Measurements from ENCODE around the gene GZMH.
"Not testable (repeated sequence)": the region's sequence is repeated elsewhere in the genome, so short reads cannot be mapped to it uniquely, and the experiment has no call there.

The GZMH gene, protein sequence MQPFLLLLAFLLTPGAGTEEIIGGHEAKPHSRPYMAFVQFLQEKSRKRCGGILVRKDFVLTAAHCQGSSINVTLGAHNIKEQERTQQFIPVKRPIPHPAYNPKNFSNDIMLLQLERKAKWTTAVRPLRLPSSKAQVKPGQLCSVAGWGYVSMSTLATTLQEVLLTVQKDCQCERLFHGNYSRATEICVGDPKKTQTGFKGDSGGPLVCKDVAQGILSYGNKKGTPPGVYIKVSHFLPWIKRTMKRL

DNA sequence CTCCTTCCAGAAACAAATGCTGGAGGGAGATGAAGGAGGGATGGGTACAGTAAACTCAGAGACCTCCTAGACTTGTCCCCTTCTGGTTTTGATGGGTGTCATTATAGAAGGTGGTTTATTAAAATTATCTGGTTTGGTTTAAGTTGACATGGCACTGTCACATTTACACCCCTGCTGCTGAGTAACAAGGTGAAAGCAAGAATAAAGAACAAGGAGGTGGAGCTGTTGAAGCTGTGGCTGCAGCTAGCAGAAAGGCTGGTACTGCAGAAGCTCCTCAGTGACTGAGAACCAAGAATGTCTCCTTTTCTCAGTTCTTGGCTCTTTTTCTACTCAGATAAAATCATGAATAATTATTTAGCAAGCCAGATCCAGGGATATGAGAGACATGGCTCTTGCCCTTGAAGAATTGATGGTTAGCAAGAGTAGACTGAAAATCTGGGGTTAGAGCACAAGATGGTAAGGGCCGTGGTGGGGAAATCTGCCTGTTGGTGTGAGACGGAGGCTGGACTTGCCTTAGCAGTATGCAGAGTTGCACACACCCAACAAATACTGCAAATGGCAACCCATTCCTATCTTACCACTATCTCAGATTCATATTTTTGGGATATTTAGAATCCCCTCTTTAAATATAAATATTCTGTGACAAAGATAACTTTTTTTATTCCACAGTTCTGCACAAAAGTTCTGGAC, at the start of gene GZMH:
Gene GZMH (minus strand): TSS at position 31 of the 690 bp plus-strand sequence. CDS start 72 bp downstream, outside the sequence.
- DNase-seq (ENCODE audit: low read depth, low spot score) = no peak

DNA sequence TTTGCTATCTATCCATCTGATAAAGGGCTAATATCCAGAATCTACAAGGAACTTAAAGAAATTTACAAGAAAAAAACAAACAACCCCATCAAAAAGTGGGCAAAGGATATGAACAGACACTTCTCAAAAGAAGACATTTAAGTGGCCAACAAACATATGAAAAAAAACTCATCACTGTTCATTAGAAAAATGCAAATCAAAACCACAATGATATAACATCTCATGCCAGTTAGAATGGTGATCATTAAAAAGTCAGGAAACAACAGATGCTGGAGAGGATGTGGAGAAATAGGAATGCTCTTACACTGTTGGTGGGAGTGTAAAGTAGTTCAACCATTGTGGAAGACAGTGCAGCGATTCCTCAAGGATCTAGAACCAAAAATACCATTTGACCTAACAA, 38.9 kb upstream of the GZMH start:
- not testable (repeated sequence) for DNase-seq (ENCODE audit: low read depth, low spot score)

DNA sequence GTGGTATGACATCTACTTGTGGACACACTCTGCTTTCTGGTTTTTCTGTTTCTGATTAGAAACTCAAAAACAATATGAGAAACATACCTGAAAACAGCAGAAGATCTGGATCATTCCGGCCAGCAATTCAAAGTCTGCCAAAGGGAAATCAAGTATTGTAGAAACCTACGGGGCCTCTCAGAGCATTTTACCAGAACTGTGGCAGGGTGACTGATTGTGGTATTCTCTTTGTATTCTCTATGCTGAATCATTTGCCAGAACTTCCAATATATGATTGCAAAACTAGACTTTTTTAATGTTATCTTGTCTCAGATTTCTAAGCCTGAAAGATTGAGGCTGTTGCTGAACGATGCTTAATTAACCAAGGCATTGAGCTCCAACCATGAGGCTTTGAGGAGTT, 30.4 kb upstream of the GZMH start:
- DNase-seq (ENCODE audit: low read depth, low spot score) = no peak

DNA sequence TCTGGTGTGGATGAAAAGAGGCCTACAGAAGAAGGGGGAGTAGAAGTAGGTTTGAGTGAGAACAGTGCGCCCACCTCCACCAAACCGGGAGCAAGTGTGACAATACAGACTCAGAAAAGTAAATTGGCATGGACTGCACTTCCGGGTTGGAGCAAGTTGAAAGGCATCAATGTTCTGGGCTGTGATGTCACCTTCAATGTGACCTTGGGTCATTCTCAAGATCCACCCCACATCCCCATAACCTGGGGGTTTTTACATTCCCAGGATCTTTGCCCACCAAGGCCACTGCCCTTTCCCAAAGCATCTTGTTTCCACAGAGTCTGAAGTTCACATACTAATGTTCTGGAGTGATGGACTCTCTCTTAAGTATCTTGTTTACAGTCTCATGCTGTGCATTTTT, 29.8 kb upstream of the GZMH start:
- no peak for DNase-seq (ENCODE audit: low read depth, low spot score)

DNA sequence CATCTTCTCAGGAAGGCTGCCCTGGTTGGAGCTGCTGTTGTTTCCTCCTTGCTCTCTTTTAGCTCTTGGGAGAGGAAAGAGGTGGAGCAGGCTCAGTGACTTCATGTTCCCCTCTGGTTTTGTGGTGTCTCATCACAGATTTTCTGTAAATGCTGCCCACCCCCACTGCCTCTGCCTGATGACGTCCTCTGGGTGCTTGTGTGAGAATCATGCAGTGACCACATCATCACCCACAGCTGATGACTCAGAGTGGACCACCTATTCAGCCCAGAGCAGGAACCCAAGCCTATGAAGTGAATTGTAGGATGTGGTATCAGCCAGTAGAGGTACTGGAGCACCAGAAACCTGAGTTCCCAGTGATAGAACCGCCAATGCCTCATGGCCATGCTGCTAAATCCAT, 24.7 kb upstream of the GZMH start, which contains the start of gene GZMB:
Gene GZMB (minus strand): TSS at position 33 of the 400 bp plus-strand sequence. CDS start 30 bp downstream, at position 3.
- DNase-seq (ENCODE audit: low read depth, low spot score) = no peak

DNA sequence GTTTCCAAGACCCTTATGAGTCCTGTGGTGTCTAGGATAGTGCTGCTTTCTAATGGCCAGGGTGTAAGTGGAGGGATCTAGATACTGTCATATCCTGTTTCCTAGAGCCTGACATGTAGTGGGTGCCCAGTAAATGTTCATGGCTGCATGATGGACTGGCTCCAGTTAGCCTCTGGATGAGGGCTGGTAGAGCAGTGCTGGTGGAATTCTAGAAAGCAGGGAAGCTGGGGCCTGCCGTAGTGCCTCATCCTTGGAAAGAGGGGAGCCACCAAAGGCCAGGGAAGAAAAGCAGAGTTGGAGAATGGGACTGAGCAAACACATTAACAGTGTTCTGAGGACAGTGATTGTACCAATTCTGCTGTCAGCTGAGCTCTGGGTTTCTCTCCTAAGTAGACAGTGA, 23.9 kb upstream of the GZMH start:
- no peak for DNase-seq (ENCODE audit: low read depth, low spot score)

DNA sequence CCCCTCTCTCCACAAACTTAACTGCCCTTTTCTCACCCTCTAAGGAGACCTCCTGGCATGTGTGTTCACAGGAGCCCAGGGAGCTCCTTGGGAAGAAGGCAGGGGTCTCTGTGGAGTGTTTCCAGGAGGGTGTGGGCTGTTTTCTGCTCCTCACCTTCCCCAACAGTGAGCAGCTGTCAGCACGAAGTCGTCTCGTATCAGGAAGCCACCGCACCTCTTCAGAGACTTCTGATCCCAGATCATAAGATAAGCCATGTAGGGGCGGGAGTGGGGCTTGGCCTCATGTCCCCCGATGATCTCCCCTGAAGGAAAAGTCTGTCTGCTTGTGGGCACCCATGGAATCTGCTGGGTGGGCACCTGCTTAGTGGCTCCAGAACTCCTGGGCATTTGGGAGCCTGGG, 23.3 kb upstream of the GZMH start:
- DNase-seq (ENCODE audit: low read depth, low spot score) = no peak

DNA sequence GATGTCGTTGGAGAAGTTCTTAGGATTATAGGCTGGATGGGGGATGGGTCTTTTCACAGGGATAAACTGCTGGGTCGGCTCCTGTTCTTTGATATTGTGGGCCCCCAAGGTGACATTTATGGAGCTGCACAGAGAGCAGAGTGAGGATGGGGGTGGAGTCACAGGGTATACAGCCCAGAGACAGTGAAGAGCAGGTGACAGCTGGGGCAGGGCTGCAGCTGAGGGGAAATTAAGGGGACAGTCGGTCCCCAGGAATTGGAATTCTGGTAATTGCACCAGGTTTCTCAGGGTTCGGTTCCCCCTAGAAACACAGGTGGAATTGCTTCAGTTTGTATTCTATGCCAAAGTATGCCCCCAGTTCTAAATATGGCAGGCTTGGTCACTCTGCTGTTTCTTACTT, 22.9 kb upstream of the GZMH start:
- DNase-seq (ENCODE audit: low read depth, low spot score) = no peak

DNA sequence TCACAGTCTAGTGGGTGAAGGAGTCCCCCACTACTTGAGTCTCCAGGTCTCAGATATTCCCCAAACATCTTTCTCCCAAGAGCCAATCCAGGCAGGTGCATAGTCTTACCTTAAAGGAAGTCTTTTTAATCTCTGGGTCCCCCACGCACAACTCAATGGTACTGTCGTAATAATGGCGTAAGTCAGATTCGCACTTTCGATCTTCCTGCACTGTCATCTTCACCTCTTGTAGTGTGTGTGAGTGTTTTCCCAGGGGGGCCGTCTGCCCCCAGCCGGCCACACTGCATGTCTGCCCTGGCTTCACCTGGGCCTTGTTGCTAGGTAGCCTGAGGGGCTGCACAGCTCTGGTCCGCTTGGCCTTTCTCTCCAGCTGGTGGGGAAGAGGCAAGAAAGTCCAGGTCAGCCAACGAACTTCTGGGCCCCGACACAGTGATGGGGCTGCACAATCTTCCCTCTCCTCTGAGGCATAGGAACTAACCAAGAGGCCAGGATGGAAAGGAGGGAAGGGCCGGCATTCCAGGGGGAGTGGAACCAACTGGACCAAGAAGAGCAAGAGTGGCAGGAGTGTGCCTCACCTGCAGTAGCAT, 22.4 kb upstream of the GZMH start:
- DNase-seq (ENCODE audit: low read depth, low spot score) = no peak

DNA sequence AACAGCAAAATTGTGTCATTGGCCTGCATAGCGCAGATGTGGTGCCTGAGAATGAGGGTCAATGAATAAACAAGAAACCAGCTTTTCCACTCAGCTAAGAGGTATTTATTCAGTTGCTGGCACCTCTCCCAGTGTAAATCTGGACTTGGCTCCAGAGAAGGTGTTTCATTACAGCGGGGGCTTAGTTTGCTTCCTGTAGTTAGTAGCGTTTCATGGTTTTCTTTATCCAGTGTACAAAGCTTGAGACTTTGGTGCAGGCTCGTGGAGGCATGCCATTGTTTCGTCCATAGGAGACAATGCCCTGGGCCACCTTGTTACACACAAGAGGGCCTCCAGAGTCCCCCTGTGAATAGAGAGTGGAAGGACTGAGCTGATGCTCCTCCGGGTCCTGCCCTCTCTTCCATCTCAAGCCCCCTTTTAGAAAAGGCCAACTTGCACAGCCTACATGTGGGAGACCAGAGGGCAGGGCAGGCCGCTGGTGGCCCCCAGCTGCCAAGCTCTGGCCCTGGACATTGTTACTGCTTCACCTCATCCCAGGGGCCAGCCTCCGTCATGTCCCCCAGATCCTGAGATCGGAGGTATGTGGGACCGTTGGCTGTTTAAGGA, 21.5 kb upstream of the GZMH start:
- DNase-seq (ENCODE audit: low read depth, low spot score) = no peak

DNA sequence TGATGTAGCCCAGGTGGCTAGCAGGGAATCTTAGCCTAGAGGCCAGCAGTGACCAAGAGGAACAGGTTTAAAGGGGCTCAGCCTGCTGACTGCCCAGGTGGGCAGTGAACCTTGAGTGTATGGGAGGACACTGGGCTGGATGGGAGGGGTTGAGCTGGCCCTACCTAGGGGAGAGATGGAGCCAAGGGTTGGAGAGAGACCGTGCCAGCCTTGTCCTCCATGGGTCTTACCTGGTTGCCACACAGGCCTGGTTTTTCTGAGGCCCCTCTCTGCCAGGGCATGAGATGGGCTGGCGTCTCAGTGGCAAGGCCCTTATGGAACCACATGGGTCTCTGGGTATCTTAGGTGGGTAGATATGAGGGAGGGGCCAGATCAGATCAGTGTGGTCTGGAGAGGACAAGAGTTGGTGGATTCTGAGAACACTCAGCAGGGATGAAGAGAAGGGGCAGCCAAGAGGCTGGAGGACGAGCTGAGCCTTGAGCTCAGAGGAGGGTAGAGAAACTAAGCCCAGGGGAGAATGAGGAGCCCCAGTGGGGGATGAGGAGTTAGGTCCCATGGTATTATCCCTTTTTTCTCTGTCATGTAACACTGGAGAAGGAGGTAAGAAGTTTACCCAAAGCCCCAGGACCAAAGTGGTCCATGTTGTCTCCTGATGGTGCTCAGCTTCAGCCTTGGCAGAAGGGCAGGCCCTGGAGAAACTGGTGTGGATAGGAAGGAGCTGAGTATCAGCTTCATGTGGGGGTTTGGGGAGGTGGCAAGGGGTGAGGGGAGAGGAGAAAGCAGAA, 20.8 kb upstream of the GZMH start:
- no peak for DNase-seq (ENCODE audit: low read depth, low spot score)

DNA sequence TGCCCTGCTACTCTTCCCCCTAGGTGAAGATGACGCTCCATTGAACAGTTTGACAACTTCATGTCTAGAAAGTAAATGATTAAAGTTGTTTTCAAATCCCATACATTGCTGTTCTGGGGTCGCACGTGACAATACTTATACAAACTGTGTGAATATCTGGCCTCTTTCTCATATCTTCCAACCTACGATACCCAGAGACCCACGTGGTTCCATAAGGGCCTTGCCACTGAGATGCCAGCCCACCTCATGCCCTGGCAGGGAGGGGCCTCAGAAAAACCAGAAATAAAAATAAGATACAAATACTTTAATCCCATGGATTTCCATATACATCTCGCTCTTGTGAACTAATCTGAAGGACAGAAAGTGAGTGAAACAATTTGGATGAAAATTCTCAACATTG, 20.0 kb upstream of the GZMH start:
- DNase-seq (ENCODE audit: low read depth, low spot score) = no peak

DNA sequence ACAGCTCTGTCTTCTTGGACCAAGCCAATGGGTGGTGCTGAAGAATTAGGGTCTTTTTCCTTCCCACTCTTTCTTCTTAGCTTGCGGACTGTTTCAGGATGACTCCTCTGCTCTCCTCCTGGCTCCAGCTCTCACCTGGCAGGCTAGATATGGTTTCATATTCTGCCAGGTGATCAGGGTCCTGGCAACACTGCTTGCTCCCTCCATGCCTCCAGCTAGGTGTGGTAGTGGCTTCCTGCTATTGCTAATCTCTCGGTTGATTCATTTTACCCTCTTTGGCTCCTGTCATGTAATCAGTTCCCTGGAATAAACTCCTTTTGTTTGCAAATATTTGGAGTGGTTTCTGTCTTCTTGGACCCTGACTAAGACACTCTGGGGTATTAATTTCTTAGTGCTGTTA, 4.3 kb upstream of the GZMH start:
- DNase-seq (ENCODE audit: low read depth, low spot score) = no peak

DNA sequence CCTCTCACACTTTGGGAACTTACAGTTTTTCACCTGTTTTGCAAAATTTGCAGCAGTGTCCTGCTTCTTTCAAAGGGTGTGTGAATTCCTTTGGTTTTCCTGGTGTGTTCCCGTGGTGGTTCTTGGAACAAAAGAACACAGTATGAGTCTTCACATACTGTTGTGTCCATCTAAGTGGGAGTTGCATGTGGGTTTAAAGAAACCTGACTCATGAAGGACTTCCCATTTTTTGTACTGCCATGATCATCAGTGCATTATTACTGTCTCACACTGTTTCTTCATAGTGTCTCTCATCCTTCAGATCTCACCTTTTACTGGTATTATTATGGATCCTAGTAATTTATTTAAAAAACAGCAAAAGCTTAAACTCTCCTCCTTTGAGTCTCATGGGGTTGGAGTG, 3.8 kb upstream of the GZMH start:
- no peak for DNase-seq (ENCODE audit: low read depth, low spot score)

DNA sequence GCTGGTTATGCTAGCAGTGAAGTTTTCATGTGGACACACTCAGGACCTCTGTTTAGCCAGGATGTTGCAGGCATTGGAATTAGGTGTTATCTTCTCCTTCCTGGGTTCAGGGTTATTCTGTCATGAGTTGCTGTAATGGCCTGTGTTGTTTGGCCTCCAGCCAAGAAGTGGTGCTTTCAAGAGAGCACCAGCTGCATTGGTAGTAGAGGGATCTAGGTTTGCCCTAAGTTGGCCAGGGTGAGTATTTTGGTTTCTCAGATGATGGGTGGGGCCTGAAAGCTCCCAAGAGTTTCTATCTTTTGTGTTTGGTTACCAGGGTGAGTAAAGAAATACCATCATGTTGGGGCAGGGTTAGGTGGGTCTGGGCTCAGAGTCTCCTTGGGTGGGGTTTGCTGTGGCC, 2.7 kb upstream of the GZMH start:
- DNase-seq (ENCODE audit: low read depth, low spot score) = no peak

DNA sequence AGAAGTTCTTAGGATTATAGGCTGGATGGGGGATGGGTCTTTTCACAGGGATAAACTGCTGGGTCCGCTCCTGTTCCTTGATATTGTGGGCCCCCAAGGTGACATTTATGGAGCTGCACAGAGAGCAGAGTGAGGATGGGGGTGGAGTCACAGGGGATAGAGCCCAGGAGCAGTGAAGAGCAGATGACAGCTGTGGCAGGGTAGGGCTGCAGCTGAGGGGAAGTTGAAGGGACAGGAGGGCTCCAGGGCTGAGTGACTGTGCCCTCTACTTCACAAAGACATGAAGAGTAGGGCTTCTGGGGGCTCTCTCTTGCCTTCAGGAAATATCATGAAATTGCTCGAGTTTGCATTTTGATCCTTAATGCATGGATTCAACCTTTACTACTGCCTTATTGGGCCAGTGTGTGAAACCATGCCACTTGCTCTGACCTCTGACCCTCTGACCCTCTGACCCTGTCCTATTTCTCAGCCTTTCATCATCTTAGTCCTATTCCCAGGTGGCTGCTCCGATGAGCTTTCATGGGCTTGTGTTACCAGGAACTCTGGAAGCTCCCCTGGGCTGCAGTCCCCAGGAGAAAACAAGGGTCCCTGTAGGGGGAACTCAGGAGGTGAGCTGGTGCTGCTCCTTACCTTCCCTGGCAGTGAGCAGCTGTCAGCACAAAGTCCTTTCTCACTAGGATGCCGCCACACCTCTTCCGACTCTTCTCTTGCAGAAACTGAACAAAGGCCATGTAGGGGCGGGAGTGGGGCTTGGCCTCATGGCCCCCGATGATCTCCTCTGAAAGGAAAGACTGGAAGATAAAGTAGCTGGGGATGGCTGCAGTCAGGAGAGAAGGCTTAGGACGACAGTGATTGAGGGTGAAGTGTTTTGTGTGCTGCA, 1.6 kb downstream of the GZMH start:
- no peak for DNase-seq (ENCODE audit: low read depth, low spot score)

DNA sequence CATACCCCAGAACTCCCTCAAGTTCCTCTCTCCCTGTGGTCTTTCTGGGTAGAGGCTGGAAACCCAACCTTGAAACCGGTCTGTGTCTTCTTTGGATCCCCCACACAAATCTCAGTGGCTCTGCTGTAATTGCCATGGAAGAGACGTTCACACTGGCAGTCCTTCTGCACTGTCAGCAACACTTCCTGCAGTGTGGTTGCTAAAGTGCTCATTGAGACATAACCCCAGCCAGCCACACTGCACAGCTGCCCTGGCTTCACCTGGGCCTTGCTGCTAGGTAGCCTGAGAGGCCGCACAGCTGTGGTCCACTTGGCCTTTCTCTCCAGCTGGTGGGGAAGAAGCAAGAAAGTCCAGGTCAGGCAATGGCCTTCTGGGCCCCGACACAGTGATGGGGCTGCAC, 2.4 kb downstream of the GZMH start:
- DNase-seq (ENCODE audit: low read depth, low spot score) = no peak

DNA sequence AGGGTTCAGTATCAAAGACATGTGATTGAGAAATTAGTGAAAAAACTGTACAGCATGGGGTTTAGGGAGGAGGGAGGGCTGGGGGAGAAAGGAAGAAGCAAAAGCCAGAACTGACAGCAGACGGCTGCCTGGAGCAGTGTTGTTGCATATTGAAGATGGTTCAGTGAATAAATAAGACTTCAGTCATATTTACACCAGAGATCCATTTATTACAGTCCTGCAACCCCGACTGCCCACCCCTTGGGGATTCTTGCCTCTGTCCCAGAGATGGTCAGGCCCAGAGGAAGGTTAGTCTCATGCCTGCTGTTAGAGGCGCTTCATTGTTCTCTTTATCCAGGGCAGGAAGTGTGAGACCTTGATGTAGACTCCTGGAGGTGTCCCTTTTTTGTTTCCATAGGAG, 3.2 kb downstream of the GZMH start:
- no peak for DNase-seq (ENCODE audit: low read depth, low spot score)

DNA sequence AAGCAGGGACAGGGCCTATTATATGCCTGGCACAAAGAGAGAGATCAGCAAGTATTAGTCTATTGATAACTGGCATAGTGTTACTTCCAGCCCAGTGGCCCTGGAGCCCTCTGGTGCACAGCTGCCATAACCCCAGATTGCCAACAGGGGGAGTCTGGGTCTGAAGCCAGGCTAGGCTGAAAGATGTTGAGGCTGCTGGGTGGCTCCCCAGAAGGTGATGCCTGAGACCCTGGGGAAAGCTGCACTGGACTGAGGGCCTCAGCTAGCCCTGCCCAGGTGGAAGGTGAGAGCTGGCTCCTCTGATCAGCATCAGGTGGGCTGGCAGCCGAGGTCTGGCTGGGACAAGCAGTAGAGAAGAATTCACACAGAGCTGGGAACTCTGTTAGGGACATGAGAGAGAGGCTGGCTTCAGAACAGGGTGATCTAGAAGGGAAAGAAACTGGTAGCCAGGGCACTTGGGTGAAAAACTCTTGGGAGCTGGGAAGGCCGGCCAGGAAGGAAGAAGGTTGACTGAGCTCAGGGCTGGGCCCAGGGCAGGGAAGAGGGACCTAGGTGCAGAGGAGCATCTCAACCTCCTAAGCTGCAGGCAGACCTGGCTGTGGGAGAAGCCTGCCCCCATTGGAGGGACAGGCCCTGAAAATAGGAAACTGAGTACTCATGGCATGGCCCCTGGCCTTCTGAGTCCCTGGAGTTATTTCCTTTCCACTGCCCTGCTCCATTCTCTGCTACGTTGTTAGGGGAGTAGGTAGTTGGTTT, 3.9 kb downstream of the GZMH start:
- DNase-seq (ENCODE audit: low read depth, low spot score) = no peak

DNA sequence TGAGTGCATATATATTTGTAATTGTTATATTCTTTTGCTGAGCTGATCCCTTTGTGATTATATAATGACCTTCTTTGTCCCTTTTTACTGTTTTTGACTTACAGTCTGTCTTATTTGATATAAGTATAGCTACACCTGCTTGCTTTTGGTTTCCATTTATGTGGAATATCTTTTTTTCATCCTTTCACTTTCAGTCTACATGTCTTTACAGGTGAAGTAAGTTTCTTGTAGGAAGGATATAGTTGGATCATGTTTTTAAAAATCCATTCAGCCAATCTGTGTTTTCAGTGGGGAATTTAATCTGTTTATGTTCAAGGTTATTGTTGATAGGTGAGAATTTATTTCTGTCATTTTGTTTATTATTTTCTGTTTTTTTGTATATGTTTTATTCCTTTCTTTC, 12.1 kb downstream of the GZMH start:
- DNase-seq (ENCODE audit: low read depth, low spot score) = no peak

All from smooth muscle cell of the brain vasculature (primary cell).